Dendritic cell treated with granulocyte-macrophage colony-stimulating factor and Interleukin-4, amounts not matched to agents 40 ng/mL and 50 ng/mL, for 4 days (primary cell): Measurements from ENCODE around the gene BRD3OS.

Experiments
- H3K27ac Mint-ChIP-seq: one replicate; pipeline ENCODE4 v1.8.0; 2022; ENCODE audit warnings: mild to moderate bottlenecking, mixed read lengths
- H3K27me3 Mint-ChIP-seq: one replicate; pipeline ENCODE4 v1.8.0; 2022; ENCODE audit warnings: mild to moderate bottlenecking, mixed read lengths
- H3K36me3 Mint-ChIP-seq: one replicate; pipeline ENCODE4 v1.8.0; 2022; ENCODE audit warnings: low read depth, mixed read lengths
- H3K4me1 Mint-ChIP-seq: one replicate; pipeline ENCODE4 v1.8.0; 2022; ENCODE audit warnings: low read depth, mixed read lengths
- H3K4me3 Mint-ChIP-seq: one replicate; pipeline ENCODE4 v1.8.0; 2022; ENCODE audit warnings: mild to moderate bottlenecking, moderate library complexity, mixed read lengths
- H3K9me3 Mint-ChIP-seq: one replicate; pipeline ENCODE4 v1.8.0; 2022; ENCODE audit warnings: mixed read lengths
- intact Hi-C: fragments of 100-400 bp; cut with micrococcal nuclease; formaldehyde crosslinking; loops from one replicate; pipeline ENCODE4 v1.15.0; 2022

The BRD3OS gene

GRCh38 chr9:134004881-134005280, 20.4 kb upstream of the BRD3OS start:
- H3K4me1 Mint-ChIP-seq, result no peaks in the 10 kb centered on the region
- no peaks in the 10 kb centered on the region for H3K9me3 Mint-ChIP-seq
- no peak overlapping the region for H3K27ac Mint-ChIP-seq
- H3K36me3 Mint-ChIP-seq, result no peaks in the 10 kb centered on the region
- intact Hi-C loops, result no loop called here
- H3K27me3 Mint-ChIP-seq, result peaks cover 42% of the 10 kb centered on the region
- no peak overlapping the region for H3K4me3 Mint-ChIP-seq

GRCh38 chr9:134005381-134005780, 19.9 kb upstream of the BRD3OS start:
- intact Hi-C loops, result no loop called here
- H3K9me3 Mint-ChIP-seq, result no peaks in the 10 kb centered on the region
- peaks cover 43% of the 10 kb centered on the region for H3K27me3 Mint-ChIP-seq
- H3K36me3 Mint-ChIP-seq, result no peaks in the 10 kb centered on the region
- H3K4me1 Mint-ChIP-seq, result no peaks in the 10 kb centered on the region
- H3K4me3 Mint-ChIP-seq, result no peak overlapping the region
- H3K27ac Mint-ChIP-seq, result no peak overlapping the region

- intact Hi-C loops, result no loop called here
- H3K27me3 Mint-ChIP-seq, result peaks cover 48% of the 10 kb centered on the region
- no peak overlapping the region for H3K27ac Mint-ChIP-seq
- H3K4me1 Mint-ChIP-seq, result no peaks in the 10 kb centered on the region
- no peak overlapping the region for H3K4me3 Mint-ChIP-seq
- H3K36me3 Mint-ChIP-seq, result no peaks in the 10 kb centered on the region
- H3K9me3 Mint-ChIP-seq, result no peaks in the 10 kb centered on the region
Measured at GRCh38 chr9:134007150-134007549, 18.1 kb upstream of the BRD3OS start.

- no peak overlapping the region for H3K27ac Mint-ChIP-seq
- no peaks in the 10 kb centered on the region for H3K4me1 Mint-ChIP-seq
- no peak overlapping the region for H3K4me3 Mint-ChIP-seq
- intact Hi-C loops, result no loop called here
- no peaks in the 10 kb centered on the region for H3K9me3 Mint-ChIP-seq
- H3K27me3 Mint-ChIP-seq, result peaks cover 47% of the 10 kb centered on the region
- no peaks in the 10 kb centered on the region for H3K36me3 Mint-ChIP-seq
Measured at GRCh38 chr9:134007571-134007970, 17.7 kb upstream of the BRD3OS start.

GRCh38 chr9:134010310-134011173, 14.7 kb upstream of the BRD3OS start:
- Mint-ChIP-seq H3K4me3 (no peak overlapping the region), H3K27ac (no peak overlapping the region), H3K4me1 (no peaks in the 10 kb centered on the region), H3K36me3 (no peaks in the 10 kb centered on the region), H3K9me3 (peaks cover 11% of the 10 kb centered on the region), H3K27me3 (peaks cover 43% of the 10 kb centered on the region)
- intact Hi-C loops, result no loop called here

- Mint-ChIP-seq H3K4me1 (no peaks in the 10 kb centered on the region), H3K27me3 (peaks cover 43% of the 10 kb centered on the region), H3K4me3 (no peak overlapping the region), H3K36me3 (no peaks in the 10 kb centered on the region), H3K27ac (no peak overlapping the region), H3K9me3 (peaks cover 11% of the 10 kb centered on the region)
- intact Hi-C loops, result no loop called here
Measured at GRCh38 chr9:134011401-134011800, 13.9 kb upstream of the BRD3OS start.

- no peak overlapping the region for H3K4me3 Mint-ChIP-seq
- peaks cover 14% of the 10 kb centered on the region for H3K27me3 Mint-ChIP-seq
- no peak overlapping the region for H3K27ac Mint-ChIP-seq
- H3K4me1 Mint-ChIP-seq, result no peaks in the 10 kb centered on the region
- H3K36me3 Mint-ChIP-seq, result no peaks in the 10 kb centered on the region
- peaks cover 11% of the 10 kb centered on the region for H3K9me3 Mint-ChIP-seq
- intact Hi-C loops, result no loop called here
Measured at GRCh38 chr9:134014946-134015345, 10.3 kb upstream of the BRD3OS start.

- peaks cover 17% of the 10 kb centered on the region for H3K36me3 Mint-ChIP-seq
- no peak overlapping the region for H3K4me3 Mint-ChIP-seq
- peaks cover 17% of the 10 kb centered on the region for H3K4me1 Mint-ChIP-seq
- no peaks in the 10 kb centered on the region for H3K9me3 Mint-ChIP-seq
- no peaks in the 10 kb centered on the region for H3K27me3 Mint-ChIP-seq
- no peak overlapping the region for H3K27ac Mint-ChIP-seq
- intact Hi-C loops, result loop anchor here (2.0 kb wide), 1 partner anchor 44 kb away; the partner anchor contains the start of gene BRD3
Measured at GRCh38 chr9:134024214-134024792, 978 bp upstream of the BRD3OS start.

- H3K36me3 Mint-ChIP-seq, result peaks cover 26% of the 10 kb centered on the region
- no peaks in the 10 kb centered on the region for H3K27me3 Mint-ChIP-seq
- no peaks in the 10 kb centered on the region for H3K9me3 Mint-ChIP-seq
- intact Hi-C loops, result loop anchor here (2.0 kb wide), 1 partner anchor 43 kb away; the partner anchor contains the start of gene BRD3
- peak overlapping the region; percentile 69 for H3K27ac Mint-ChIP-seq
- peaks cover 17% of the 10 kb centered on the region for H3K4me1 Mint-ChIP-seq
- H3K4me3 Mint-ChIP-seq, result peak overlapping the region; percentile 78
Measured at GRCh38 chr9:134025606-134026541, 593 bp downstream of the BRD3OS start.

GRCh38 chr9:134026581-134026980, 1.3 kb downstream of the BRD3OS start:
- no peaks in the 10 kb centered on the region for H3K27me3 Mint-ChIP-seq
- no peaks in the 10 kb centered on the region for H3K9me3 Mint-ChIP-seq
- peaks cover 33% of the 10 kb centered on the region for H3K36me3 Mint-ChIP-seq
- no peak overlapping the region for H3K4me3 Mint-ChIP-seq
- intact Hi-C loops, result no loop called here
- H3K4me1 Mint-ChIP-seq, result peaks cover 17% of the 10 kb centered on the region
- no peak overlapping the region for H3K27ac Mint-ChIP-seq

- no peak overlapping the region for H3K4me3 Mint-ChIP-seq
- H3K27me3 Mint-ChIP-seq, result no peaks in the 10 kb centered on the region
- H3K27ac Mint-ChIP-seq, result no peak overlapping the region
- intact Hi-C loops, result no loop called here
- peaks cover 37% of the 10 kb centered on the region for H3K36me3 Mint-ChIP-seq
- H3K9me3 Mint-ChIP-seq, result no peaks in the 10 kb centered on the region
- H3K4me1 Mint-ChIP-seq, result peaks cover 17% of the 10 kb centered on the region
Measured at GRCh38 chr9:134026981-134027380, 1.7 kb downstream of the BRD3OS start.

GRCh38 chr9:134027561-134027960, 2.3 kb downstream of the BRD3OS start:
- no peak overlapping the region for H3K27ac Mint-ChIP-seq
- H3K27me3 Mint-ChIP-seq, result no peaks in the 10 kb centered on the region
- peaks cover 17% of the 10 kb centered on the region for H3K4me1 Mint-ChIP-seq
- H3K36me3 Mint-ChIP-seq, result peaks cover 42% of the 10 kb centered on the region
- intact Hi-C loops, result no loop called here
- H3K4me3 Mint-ChIP-seq, result no peak overlapping the region
- H3K9me3 Mint-ChIP-seq, result no peaks in the 10 kb centered on the region

- Mint-ChIP-seq H3K9me3 (no peaks in the 10 kb centered on the region), H3K4me3 (no peak overlapping the region), H3K27me3 (no peaks in the 10 kb centered on the region), H3K4me1 (peaks cover 17% of the 10 kb centered on the region), H3K36me3 (peaks cover 48% of the 10 kb centered on the region), H3K27ac (no peak overlapping the region)
- intact Hi-C loops, result no loop called here
Measured at GRCh38 chr9:134028076-134028475, 2.8 kb downstream of the BRD3OS start.
